GM06990 (cell line): ENCODE measurements around the gene MED10.

ENCODE experiments used
- DNase-seq: peaks from one replicate; pipeline ENCODE4 v3.0.0-alpha.2; 2011; ENCODE audit not compliant: insufficient read length; ENCODE audit errors: extremely low read depth
- H3K27me3 ChIP-seq: replicated peaks from 2 replicates; pipeline ENCODE4 v1.6.0; 2011; ENCODE audit warnings: low read length; ENCODE audit not compliant: control insufficient read depth, insufficient read depth
- H3K36me3 ChIP-seq: 2 replicates; pipeline ENCODE4 v1.5.1; 2011; ENCODE audit warnings: low read length; ENCODE audit not compliant: control insufficient read depth, insufficient read depth
- H3K4me3 ChIP-seq: replicated peaks from 2 replicates; pipeline ENCODE4 v1.5.1; 2011; ENCODE audit warnings: low read depth, mild to moderate bottlenecking, control low read depth, low read length
- CTCF ChIP-seq: IDR thresholded peaks from 2 replicates; pipeline ENCODE4 v1.5.1; 2011; ENCODE audit warnings: low read length, control low read depth, mild to moderate bottlenecking, inconsistent platforms; ENCODE audit not compliant: insufficient read depth, poor library complexity, severe bottlenecking

The MED10 gene

GRCh38 chr5:6397536-6398269 lies 19.4 kb upstream of the MED10 start:
- Histone ChIP-seq H3K4me3 (no peak overlapping the region), H3K27me3 (no peaks in the 10 kb centered on the region), H3K36me3 (no peaks in the 10 kb centered on the region)
- no peak for TF ChIP-seq CTCF
- no peak for DNase-seq

- Histone ChIP-seq H3K27me3 (no peaks in the 10 kb centered on the region), H3K36me3 (no peaks in the 10 kb centered on the region), H3K4me3 (no peak overlapping the region)
- DNase-seq: no peak
- no peak for TF ChIP-seq CTCF
Measured at GRCh38 chr5:6396836-6397535, 18.6 kb upstream of the MED10 start.

- TF ChIP-seq CTCF: no peak
- no peaks in the 10 kb centered on the region for H3K27me3 ChIP-seq
- no peak for DNase-seq
Measured at GRCh38 chr5:6396043-6396442, 17.7 kb upstream of the MED10 start.

GRCh38 chr5:6395621-6396020 lies 17.3 kb upstream of the MED10 start:
- H3K36me3 ChIP-seq: no peaks in the 10 kb centered on the region
- DNase-seq: no peak
- H3K4me3 ChIP-seq: no peak overlapping the region
- TF ChIP-seq CTCF: no peak
- 0 out of 2 replicates have a peak, but pooled peaks cover under 1% of the 10 kb centered on the region for H3K27me3 ChIP-seq

More at GRCh38 chr5:6396043-6396442, 17.7 kb upstream of the MED10 start:
- no peaks in the 10 kb centered on the region for H3K36me3 ChIP-seq
- no peak overlapping the region for H3K4me3 ChIP-seq

GRCh38 chr5:6395102-6395445 lies 16.7 kb upstream of the MED10 start:
- TF ChIP-seq CTCF: no peak
- Histone ChIP-seq H3K4me3 (no peak overlapping the region), H3K36me3 (no peaks in the 10 kb centered on the region), H3K27me3 (0 out of 2 replicates have a peak, but pooled peaks cover 1% of the 10 kb centered on the region)
- DNase-seq: no peak
